ENCODE results near the gene YWHAE.

- TF ChIP-seq, protein P1, sequence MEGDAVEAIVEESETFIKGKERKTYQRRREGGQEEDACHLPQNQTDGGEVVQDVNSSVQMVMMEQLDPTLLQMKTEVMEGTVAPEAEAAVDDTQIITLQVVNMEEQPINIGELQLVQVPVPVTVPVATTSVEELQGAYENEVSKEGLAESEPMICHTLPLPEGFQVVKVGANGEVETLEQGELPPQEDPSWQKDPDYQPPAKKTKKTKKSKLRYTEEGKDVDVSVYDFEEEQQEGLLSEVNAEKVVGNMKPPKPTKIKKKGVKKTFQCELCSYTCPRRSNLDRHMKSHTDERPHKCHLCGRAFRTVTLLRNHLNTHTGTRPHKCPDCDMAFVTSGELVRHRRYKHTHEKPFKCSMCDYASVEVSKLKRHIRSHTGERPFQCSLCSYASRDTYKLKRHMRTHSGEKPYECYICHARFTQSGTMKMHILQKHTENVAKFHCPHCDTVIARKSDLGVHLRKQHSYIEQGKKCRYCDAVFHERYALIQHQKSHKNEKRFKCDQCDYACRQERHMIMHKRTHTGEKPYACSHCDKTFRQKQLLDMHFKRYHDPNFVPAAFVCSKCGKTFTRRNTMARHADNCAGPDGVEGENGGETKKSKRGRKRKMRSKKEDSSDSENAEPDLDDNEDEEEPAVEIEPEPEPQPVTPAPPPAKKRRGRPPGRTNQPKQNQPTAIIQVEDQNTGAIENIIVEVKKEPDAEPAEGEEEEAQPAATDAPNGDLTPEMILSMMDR (IDR thresholded peaks at IDR 0.05), result no peak
- TF ChIP-seq EZH2phosphoT487 (IDR thresholded peaks at IDR 0.05) (no peak), EZH2 (IDR thresholded peaks at IDR 0.05) (no peak)
Measured at GRCh38 chr17:1375615-1376014, 24.4 kb downstream of the YWHAE start.

Data from neural progenitor cell (in vitro differentiated cells).